CD4-positive, alpha-beta T cell (primary cell): ENCODE data around the gene MUC6. TPM values are rescaled to one million over a fixed set of nuclear protein-coding genes. Genes with fewer than 3 reads are reported as not detected.

Source experiments
- ATAC-seq: fragments of 200-7000 bp; cut with Tn5 transposase; one replicate; pipeline ENCODE4 v1.10.0; 2022; ENCODE audit warnings: mild to moderate bottlenecking; ENCODE audit not compliant: poor library complexity
- CTCF ChIA-PET: fragments of 350-600 bp; sonication (Branson Sonifier 250); formaldehyde crosslinking; loops from one replicate; lab custom pipeline; 2021; ENCODE audit warnings: antibody characterized with exemption, inconsistent platforms; lab: Charles Lee
- POLR2A ChIA-PET: fragments of 350-600 bp; sonication (Branson Sonifier 250); formaldehyde crosslinking; loops from one replicate; lab custom pipeline; 2021; ENCODE audit warnings: antibody characterized with exemption, inconsistent platforms; lab: Charles Lee
- DNase-seq, 14 experiments: peaks; one replicate each; pipeline ENCODE4 v3.0.0-alpha.2; 2013 to 2020; ENCODE audit warnings: mixed read lengths in 2 of 14
- H3K27ac ChIP-seq, 2 donors: one replicate each; pipeline versions ENCODE4 v1.5.1 to v1.7.0; 2013; ENCODE audit warnings: low read length in 2 of 2, low read depth in 1 of 2, mild to moderate bottlenecking in 1 of 2
- H3K27me3 ChIP-seq, 2 experiments: 1 replicate in 1 of 2; 2 replicates in 1 of 2; pipeline versions ENCODE4 v1.6.1 to v1.7.0; 2013; ENCODE audit warnings: low read length in 2 of 2, control low read depth in 1 of 2, mild to moderate bottlenecking in 1 of 2, moderate library complexity in 1 of 2; ENCODE audit not compliant: insufficient read depth in 2 of 2, control insufficient read depth in 1 of 2
- H3K36me3 ChIP-seq: one replicate; pipeline ENCODE4 v1.6.1; 2013; ENCODE audit warnings: low read length, control low read depth; ENCODE audit not compliant: insufficient read depth
- H3K4me1 ChIP-seq: one replicate; pipeline ENCODE4 v1.6.1; 2013; ENCODE audit warnings: low read length, control low read depth; ENCODE audit not compliant: insufficient read depth
- H3K4me3 ChIP-seq: one replicate; pipeline ENCODE4 v1.5.1; 2013; ENCODE audit warnings: mild to moderate bottlenecking, low read length, moderate library complexity
- H3K9me3 ChIP-seq, 2 experiments: 1 replicate in 1 of 2; 2 replicates in 1 of 2; pipeline versions ENCODE4 v1.6.1 to v1.7.0; 2013; ENCODE audit warnings: low read length in 2 of 2, mild to moderate bottlenecking in 2 of 2, control low read depth in 1 of 2, moderate library complexity in 1 of 2; ENCODE audit not compliant: control insufficient read depth in 1 of 2, insufficient read depth in 1 of 2
- H3K27ac Mint-ChIP-seq: one replicate; pipeline ENCODE4 v1.8.0; 2020; ENCODE audit warnings: mixed read lengths
- H3K27me3 Mint-ChIP-seq: one replicate; pipeline ENCODE4 v1.8.0; 2021; ENCODE audit warnings: mixed read lengths
- H3K36me3 Mint-ChIP-seq: one replicate; pipeline ENCODE4 v1.8.0; 2021; ENCODE audit warnings: low read depth, mixed read lengths
- H3K4me1 Mint-ChIP-seq: one replicate; pipeline ENCODE4 v1.8.0; 2021; ENCODE audit warnings: low read depth, mixed read lengths
- H3K4me3 Mint-ChIP-seq: one replicate; pipeline ENCODE4 v1.8.0; 2020; ENCODE audit warnings: mild to moderate bottlenecking, mixed read lengths
- H3K9me3 Mint-ChIP-seq: one replicate; pipeline ENCODE4 v1.8.0; 2020; ENCODE audit warnings: mixed read lengths
- intact Hi-C, 2 experiments: fragments of 100-400 bp; cut with DNase I in 1 of 2; cut with micrococcal nuclease in 1 of 2; formaldehyde crosslinking; loops; one replicate each; pipeline versions ENCODE4 v1.15.1 to v1.9.0; 2023 to 2025; cut with DNase I, micrococcal nuclease
- total RNA-seq, 174 experiments: library from RNA in 2 of 174; stranded (reverse) in 2 of 174; gene quantifications; one replicate each; pipeline ENCODE4 v1.2.3 and lab custom pipeline; 2021 to 2026
- TF ChIP-seq, protein P1 (sequence below): fragments of 200-600 bp; IDR thresholded peaks from one replicate; pipeline ENCODE4 v1.8.0; 2022; ENCODE audit warnings: antibody characterized with exemption, mild to moderate bottlenecking

The MUC6 gene
- total RNA-seq, 2 experiments from 2014 or later: not detected

DNA sequence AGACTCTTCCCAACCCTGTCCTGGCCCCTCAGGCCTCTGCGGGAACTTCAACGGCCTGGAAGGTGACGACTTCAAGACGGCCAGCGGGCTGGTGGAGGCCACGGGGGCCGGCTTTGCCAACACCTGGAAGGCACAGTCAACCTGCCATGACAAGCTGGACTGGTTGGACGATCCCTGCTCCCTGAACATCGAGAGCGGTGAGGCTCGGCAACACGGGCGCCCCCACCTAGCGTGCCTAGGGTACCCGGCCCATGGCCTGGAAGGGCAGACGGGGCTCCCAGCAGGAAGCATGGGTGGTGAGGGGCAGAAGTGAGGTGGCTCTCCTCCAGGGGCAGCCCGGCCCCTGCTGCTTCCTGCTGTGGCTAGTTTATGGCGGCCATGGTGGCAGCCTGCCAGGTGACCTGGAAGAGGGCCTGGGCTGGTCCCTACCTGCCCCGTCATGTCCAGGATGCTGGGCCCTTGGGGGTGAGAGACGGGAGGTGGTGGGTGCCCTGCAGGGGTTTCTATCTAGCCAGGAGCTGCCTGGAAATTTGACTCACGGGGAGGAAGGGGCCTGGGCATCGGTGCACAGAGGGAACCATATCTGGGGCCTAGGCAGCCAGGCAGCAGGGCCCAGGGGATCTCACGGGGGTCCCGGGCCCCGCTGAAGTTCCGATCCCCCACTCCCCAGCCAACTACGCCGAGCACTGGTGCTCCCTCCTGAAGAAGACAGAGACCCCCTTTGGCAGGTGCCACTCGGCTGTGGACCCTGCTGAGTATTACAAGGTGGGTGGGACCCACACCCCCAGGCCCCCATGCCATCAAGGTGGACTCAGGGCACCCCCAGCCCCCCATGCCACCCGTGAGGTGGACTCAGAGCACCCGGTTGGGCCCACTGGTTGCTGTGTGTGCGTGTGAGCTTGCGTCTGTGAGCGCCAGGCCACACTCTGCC lies 47.4 kb upstream of the MUC6 start:
- Histone ChIP-seq H3K27me3 (no peaks in the 10 kb centered on the region), H3K4me1 (no peaks in the 10 kb centered on the region), H3K9me3 (no peaks in the 10 kb centered on the region), H3K36me3 (no peaks in the 10 kb centered on the region), H3K4me3 (no peak overlapping the region), H3K27ac (no peak overlapping the region)
- no peaks in the 10 kb centered on the region for H3K36me3 Mint-ChIP-seq
- no peak overlapping the region for H3K4me3 Mint-ChIP-seq
- H3K4me1 Mint-ChIP-seq: no peaks in the 10 kb centered on the region
- ATAC-seq (no peak), DNase-seq (no peak)
- POLR2A ChIA-PET: no interaction called here
- H3K9me3 Mint-ChIP-seq: no peaks in the 10 kb centered on the region
- CTCF ChIA-PET: no interaction called here
- TF ChIP-seq, protein P1, sequence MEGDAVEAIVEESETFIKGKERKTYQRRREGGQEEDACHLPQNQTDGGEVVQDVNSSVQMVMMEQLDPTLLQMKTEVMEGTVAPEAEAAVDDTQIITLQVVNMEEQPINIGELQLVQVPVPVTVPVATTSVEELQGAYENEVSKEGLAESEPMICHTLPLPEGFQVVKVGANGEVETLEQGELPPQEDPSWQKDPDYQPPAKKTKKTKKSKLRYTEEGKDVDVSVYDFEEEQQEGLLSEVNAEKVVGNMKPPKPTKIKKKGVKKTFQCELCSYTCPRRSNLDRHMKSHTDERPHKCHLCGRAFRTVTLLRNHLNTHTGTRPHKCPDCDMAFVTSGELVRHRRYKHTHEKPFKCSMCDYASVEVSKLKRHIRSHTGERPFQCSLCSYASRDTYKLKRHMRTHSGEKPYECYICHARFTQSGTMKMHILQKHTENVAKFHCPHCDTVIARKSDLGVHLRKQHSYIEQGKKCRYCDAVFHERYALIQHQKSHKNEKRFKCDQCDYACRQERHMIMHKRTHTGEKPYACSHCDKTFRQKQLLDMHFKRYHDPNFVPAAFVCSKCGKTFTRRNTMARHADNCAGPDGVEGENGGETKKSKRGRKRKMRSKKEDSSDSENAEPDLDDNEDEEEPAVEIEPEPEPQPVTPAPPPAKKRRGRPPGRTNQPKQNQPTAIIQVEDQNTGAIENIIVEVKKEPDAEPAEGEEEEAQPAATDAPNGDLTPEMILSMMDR: no peak
- intact Hi-C loops: no loop called here
- no peaks in the 10 kb centered on the region for H3K27me3 Mint-ChIP-seq
- no peak overlapping the region for H3K27ac Mint-ChIP-seq

- TF ChIP-seq, protein P1: no peak
- Histone ChIP-seq H3K9me3 (no peaks in the 10 kb centered on the region), H3K36me3 (no peaks in the 10 kb centered on the region), H3K4me1 (no peaks in the 10 kb centered on the region), H3K27me3 (no peaks in the 10 kb centered on the region), H3K4me3 (no peak overlapping the region), H3K27ac (no peak overlapping the region)
- Mint-ChIP-seq H3K27ac (no peak overlapping the region), H3K27me3 (no peaks in the 10 kb centered on the region), H3K9me3 (no peaks in the 10 kb centered on the region), H3K4me1 (no peaks in the 10 kb centered on the region), H3K36me3 (no peaks in the 10 kb centered on the region), H3K4me3 (no peak overlapping the region)
- ChIA-PET POLR2A (no interaction called here), CTCF (no interaction called here)
- intact Hi-C loops: no loop called here
- no peak for DNase-seq
- no peak for ATAC-seq
These were observed 46.5 kb upstream of the MUC6 start for GRCh38 chr11:1082728-1083620.

DNA sequence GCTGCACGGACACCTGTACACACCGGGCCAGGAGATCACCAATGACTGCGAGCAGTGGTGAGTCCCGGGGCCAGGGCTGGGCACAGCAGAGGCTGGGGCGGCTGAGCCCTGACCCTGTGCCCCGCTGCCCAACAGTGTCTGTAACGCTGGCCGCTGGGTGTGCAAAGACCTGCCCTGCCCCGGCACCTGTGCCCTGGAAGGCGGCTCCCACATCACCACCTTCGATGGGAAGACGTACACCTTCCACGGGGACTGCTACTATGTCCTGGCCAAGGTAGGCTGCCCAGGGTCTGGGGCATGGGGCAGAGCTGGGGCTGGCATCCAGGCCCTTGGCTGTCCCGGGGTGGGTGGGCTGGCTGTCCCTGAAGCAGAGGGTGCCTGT lies 45.8 kb upstream of the MUC6 start:
- H3K27me3 ChIP-seq: no peaks in the 10 kb centered on the region

More for the DNA sequence above, 45.8 kb upstream of the MUC6 start:
- Mint-ChIP-seq H3K4me3 (no peak overlapping the region), H3K27ac (no peak overlapping the region), H3K27me3 (no peaks in the 10 kb centered on the region), H3K9me3 (no peaks in the 10 kb centered on the region), H3K36me3 (no peaks in the 10 kb centered on the region), H3K4me1 (no peaks in the 10 kb centered on the region)
- Histone ChIP-seq H3K36me3 (no peaks in the 10 kb centered on the region), H3K9me3 (no peaks in the 10 kb centered on the region), H3K4me3 (no peak overlapping the region), H3K27ac (no peak overlapping the region), H3K4me1 (no peaks in the 10 kb centered on the region)
- intact Hi-C loops: no loop called here
- ChIA-PET POLR2A (no interaction called here), CTCF (no interaction called here)
- ATAC-seq (no peak), DNase-seq (no peak)
- TF ChIP-seq, protein P1: no peak
